Measurements from ENCODE around the gene ISY1. TPM values are rescaled to one million over a fixed set of nuclear protein-coding genes. Genes with fewer than 3 reads are reported as not detected.
"Not testable (repeated sequence)": the region's sequence is repeated elsewhere in the genome, so short reads cannot be mapped to it uniquely, and the experiment has no call there.

Gene ISY1
- polyA plus RNA-seq, 4 donors, result 43.1 to 55.8 (median 48.9) TPM

DNA sequence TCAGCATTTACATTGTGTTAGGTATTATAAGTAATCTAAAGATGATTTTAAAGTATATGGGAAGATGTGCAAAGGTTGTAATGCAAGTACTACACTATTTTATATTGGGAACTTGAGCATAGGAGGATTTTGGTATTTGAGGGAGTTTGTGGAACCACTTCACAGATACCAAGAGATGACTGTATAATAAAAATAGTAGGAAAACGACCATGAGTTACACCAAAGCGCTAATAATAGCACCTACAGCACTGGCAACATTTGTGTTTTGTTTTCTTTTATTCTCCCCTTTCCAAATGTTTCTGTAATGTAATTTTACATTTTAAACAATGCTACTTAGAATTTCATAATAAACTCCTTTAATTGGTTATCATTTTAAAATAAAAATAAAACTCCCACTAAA, 12.3 kb upstream of the ISY1 start:
- no peak for DNase-seq (ENCODE audit: low read depth in 4 of 4, low spot score in 2 of 4)

DNA sequence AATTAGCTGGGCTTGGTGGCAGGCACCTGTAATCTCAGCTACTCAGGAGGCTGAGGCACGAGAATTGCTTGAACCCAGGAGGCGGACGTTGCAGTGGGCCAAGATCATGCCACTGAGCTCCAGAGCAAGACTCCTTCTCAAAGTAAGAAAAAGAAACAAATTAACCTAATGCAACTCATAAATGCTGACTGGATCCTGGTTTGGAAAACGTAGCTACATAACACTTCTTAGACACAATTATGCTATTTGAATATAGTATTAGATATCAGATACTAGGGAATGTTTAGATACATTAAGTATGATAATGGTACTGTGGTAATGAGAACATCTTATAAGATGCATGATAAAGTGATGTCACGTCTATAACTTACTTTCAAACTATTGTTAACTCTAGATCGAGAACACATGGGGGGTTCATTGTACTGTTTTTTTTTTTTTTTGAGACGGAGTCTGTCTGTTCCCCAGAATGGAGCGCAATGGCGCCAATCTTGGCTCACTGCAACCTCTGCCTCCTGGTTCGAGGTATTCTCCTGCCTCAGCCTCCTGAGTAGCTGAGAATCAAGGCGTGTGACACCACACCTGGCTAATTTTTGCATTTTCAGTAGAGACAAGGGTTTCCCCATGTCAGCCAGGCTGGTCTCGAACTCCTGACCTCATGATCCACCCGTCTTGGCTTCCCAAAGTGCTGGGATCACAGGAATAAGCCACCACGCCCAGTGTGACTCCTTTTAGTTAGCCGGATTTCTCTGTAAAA, 5.9 kb upstream of the ISY1 start:
- no peak for DNase-seq (ENCODE audit: low read depth in 4 of 4, low spot score in 2 of 4)

DNA sequence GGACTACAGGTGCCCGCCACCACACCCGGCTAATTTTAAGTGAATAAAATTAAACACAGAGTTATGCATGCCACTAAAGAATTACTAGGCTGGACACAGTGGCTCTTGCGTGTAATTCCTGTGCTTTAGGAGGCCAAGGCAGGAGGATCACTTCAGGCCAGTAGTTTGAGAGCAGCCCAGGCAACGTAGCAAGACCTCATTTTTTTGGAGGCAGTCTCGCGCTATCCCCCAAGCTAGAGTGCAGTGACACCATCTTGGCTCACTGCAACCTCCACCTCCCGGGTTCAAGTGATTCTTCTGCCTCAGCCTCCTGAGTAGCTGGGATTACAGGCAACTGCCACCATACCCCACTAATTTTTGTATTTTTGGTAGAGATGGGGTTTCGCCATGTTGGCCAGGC, 4.7 kb upstream of the ISY1 start:
- not testable (repeated sequence) for DNase-seq (ENCODE audit: low read depth in 4 of 4, low spot score in 2 of 4)

DNA sequence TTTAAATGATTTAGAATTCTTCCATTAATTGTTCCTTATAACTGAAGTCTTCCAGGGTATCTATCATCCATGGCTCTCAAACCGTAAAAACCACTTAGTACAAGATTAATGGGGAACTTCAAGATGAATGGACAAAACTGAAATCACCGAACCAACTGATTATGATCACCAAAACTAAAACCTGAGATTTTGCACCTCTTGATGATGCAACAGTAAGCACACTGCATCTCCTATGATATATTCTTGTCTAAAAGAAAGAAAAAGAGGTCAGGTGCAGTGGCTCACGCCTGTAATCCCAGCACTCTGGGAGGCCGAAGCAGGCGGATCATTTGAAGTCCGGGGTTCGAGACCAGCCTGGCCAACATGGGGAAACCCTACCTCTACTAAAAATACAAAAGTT, 3.6 kb upstream of the ISY1 start:
- DNase-seq (ENCODE audit: low read depth in 4 of 4, low spot score in 2 of 4), result no peak

DNA sequence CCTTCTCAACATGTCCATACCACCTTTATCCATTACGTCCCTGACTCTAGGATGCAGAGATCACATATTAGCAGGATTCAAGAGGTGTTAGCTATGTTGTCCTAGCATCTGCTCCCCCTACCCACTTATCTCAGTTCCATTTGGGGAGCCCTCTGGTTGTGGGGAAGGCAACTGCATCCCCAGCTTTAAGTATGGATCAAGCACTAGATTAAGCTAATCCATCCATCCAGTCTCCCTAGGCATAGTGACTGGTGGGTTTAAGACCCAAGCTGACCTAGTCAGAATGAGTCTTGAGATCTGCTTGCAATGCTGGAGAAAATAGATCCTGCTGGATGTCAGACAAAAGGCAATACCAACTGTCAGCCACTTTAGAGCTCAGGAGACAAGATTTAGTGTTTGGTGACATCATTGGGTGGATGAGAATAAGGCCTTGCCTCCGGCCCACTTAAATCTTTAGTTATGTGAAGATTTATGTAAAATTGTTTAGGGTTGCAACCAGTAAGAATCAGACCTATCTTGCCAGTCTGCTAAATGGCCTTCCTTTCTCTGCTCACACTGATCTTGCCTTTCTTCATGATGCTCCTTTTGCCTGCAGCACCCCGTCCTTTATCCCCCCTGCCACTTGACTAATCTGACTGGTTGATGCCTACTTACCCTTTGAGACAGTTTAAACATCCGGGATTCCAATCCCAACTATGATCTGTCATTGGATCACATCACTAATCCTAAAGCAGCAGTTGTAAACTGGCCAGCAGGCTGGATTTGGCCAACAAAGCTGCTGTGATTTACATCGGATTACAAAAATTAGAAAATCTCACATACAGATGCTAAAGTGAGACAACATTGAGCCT, 2.1 kb upstream of the ISY1 start:
- DNase-seq (ENCODE audit: low read depth in 4 of 4, low spot score in 2 of 4), result no peak

DNA sequence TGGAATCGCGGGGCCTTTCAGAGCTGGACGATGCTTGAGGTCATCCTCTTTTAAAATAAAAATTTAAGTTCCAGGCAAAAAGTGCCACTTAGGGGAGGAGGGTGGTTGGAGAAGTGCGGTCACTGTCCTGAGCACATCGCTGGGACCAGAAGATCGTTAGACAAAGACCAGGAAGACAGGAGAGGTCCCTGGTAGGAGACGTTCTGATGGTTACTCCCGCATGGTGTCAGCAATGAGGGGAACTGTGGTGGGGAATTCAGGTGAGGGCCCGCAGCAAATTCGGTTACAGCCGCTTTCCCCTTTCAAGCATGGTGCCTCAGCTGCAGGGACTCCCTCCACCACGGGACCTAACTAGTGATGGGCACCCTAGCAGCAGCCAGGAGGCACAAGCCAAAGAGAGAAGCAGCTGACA, 1.0 kb upstream of the ISY1 start:
- DNase-seq (ENCODE audit: low read depth in 4 of 4, low spot score in 2 of 4), result no peak

DNA sequence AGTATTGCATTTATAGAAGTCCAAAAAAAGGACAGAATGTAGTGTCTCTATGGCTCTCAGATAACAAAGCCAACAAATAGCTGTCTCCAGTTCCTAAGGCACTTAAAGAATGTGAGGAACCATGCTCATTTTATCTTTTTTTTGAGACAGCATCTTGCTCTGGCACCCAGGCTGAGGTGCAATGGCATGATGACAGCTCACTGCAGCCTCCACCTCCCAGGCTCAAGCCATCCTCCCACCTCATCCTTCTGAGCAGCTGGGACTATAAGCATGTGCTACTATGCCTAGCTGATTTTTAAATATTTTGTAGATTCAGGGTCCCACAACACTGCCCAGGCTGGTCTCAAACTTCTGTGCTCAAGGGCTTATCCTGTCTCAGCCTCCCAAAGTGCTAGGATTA, 16.1 kb downstream of the ISY1 start:
- no peak for DNase-seq (ENCODE audit: low read depth in 4 of 4, low spot score in 2 of 4)

DNA sequence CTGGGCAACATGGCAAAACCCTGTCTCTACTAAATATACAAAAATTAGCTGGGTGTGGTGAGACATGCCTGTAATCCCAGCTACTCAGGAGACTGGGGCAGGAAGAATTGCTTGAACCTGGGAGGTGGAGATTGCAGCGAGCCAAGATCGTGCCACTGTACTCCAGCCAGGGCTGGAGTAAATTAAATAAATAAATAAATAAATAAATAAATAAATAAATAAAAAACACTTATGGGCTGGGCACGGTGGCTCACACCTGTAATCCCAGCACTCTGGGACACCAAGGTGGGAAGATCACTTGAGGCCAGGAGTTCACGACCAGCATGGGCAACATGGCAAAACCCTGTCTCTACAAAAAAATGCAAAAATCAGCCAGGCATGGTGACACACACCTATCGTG, 19.9 kb downstream of the ISY1 start:
- not testable (repeated sequence) for DNase-seq (ENCODE audit: low read depth in 4 of 4, low spot score in 2 of 4)

DNA sequence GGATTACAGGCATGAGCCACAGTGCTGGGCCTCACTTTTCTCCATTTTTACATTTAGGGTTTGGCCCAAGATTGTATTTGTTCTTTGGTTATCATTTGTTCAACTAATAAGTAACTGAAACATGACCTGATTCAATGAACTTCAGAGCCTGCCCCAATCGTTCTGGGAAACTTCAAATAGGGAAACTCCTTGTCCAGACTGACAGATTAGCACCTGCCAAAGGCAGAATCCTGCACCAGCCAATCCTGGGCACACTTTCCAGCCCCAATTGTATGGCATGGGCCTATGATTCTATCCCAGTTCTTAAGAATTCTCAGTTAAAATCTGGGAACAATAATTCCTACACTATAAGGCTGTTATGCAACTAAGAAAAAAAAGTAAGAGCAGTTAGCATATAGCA, 21.0 kb downstream of the ISY1 start:
- no peak for DNase-seq (ENCODE audit: low read depth in 4 of 4, low spot score in 2 of 4)

DNA sequence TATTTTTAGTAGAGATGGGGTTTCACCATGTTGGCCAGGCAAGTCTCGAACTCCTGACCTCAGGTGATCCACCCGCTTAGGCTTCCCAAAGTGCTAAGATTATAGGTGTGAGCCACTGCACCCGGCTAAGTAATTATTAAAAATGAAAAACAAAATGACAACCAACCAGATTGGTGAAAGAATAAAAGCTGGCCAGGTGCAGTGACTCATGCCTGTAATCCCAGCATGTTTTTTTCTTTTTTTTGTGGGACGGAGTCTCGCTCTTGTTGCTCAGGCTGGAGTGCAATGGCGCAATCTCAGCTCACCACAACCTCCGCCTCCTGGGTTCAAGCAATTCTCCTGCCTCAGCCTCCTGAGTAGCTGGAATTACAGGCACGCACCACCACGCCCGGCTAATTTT, 24.6 kb downstream of the ISY1 start:
- not testable (repeated sequence) for DNase-seq (ENCODE audit: low read depth in 4 of 4, low spot score in 2 of 4)

DNA sequence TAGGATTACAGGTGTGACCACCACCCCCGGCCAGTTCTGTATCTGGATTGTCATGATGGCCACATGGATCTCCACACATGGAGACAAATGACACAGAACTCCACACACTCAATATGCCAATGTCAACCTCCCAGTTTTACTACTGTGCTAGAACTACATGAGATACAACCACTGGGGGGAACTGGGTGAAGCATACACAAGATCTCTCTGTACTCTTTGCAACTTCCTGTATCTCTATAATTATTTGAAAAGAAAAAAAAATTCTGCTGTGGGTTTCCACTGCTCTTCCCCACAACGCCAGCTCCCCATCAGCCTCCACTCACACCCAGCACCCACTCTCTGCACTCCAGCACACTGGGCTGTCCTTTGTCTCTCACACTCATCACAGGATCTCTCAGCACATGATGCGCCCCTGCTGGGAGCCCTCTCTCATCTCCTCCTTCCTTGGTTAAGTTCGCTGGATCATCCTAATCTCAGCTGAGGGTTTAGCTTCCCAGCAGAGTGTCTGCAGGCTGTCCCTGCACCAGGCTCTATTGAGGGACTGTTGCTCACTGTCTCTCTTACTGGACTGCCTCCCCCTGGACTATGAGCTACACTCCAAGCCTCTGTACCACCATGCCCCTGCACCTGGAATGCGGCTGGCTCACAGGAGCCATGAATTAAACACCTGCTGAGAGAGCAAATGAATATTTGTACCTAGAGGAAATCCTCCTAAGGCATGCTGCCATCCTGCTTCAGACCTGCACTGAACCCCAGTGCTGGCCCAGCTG, 28.6 kb downstream of the ISY1 start:
- no peak for DNase-seq (ENCODE audit: low read depth in 4 of 4, low spot score in 2 of 4)

DNA sequence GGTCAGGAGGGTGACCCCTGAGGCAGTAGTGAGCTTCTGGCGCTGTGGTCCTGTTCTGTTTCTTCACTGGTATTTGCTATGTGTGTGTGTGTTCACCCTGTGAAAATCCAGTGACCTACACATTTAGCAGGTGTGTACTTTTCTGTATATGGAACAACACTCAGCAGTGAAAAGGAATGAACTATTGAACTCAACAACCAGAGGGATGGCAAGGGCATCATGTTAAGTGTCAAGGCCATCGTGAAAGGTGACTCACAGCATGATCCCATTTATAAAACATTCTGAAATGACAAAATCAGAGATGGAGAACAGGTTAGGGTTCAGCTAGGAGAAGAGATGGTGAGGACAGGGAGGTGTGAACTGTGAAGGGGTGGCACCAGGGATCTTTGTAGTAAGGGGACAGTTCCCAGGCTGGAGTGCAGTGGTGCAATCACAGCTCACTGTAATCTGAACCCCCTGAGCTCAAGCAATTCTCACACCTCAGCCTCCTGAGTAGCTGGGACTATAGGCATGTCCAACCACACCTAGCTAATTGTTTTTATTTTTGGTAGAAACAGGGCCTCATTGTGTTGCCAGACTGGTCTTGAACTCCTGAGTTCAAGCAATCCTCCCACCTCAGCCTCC, 29.3 kb downstream of the ISY1 start:
- DNase-seq (ENCODE audit: low read depth in 4 of 4, low spot score in 2 of 4), result no peak

DNA sequence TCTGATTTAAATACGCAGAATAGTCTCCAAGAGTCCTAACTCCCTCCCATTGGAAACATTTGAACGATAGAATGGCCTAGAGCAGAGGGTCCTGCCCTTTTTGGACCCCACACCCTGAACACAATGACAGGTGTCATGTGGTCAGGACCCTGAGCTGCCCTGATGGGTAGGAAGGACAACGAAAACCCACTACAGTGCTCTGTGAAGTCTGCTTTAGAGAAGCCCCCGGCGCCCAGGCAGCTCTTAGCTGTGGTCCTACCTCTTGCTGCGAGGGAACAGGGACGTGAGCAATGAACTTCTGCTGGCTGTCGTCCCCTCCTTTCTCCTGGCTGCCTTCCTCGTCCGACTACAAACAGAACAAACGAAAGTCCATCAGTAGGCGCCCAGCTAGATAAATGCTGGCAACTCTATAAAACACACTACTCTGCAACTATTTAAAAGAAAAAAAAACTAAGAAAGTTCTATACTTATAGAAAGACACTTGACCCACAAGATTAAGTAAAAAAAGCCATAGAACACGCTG, 30.5 kb downstream of the ISY1 start:
- DNase-seq (ENCODE audit: low read depth in 4 of 4, low spot score in 2 of 4), result no peak

DNA sequence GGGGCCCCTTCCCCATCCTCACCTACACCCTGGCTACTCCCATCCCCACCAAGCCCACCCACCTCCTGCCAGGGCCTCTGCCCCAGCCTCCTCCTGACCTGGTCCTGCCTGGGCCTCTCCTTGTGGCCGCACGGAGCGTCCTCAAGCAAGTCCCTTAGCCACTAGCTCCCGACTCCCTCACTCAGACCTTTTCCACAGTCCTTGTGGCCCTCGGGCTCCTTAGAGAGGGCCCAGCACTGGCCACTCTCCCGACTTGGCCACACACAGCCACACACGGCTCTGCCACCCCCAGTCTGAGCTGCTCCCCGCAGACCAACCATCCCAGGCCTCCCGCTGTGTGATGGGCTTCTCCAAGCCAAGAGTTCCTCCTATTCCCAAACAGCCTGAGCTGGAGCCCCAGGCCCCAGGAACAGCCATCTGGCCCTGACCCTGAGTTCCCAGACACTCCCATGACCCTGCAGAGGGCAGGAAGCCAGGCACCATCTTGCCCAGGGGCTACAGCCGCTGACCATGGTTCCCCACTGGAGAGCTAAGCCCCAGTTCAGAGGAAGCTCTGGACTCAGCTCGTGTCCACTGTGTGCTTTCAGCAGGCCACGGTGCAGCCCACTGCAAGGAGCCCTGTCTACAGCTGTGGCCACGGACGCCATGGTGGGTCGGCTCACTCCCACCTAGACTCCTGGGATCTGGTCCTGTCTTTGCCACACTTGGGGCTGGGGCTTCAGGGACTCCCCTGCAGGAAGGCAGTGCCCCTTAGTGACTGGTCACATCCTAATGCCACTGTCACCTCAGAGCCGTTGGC, 32.3 kb downstream of the ISY1 start:
- DNase-seq (ENCODE audit: low read depth in 4 of 4, low spot score in 2 of 4), result no peak

DNA sequence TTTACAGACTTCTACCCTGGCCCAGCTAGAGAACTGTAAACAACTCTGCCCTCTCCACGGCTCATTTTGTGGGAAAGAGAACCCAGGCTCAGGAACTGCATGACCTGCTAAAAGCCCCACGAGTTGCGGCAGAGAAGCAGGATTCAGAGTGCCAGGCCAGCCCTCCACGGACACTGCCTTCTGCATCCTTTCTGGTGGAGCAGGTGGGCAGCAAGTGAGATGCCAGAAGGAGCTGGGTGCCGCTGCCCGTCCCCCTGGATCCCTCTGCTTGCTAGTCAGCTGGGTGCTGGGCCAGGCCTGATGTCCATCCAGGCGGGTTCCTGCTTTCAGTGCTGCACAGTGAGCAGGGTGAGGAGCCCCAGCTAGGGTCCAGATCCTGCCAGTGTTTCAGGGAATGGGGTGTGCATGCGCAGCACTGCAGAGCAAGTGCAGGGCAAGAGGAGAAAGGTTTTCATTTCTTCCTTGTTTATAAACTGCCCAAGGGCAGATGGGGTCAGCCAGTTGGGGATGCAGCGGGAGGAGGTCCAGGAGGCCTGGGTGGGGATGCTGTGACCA, 34.1 kb downstream of the ISY1 start:
- DNase-seq (ENCODE audit: low read depth in 4 of 4, low spot score in 2 of 4), result no peak

DNA sequence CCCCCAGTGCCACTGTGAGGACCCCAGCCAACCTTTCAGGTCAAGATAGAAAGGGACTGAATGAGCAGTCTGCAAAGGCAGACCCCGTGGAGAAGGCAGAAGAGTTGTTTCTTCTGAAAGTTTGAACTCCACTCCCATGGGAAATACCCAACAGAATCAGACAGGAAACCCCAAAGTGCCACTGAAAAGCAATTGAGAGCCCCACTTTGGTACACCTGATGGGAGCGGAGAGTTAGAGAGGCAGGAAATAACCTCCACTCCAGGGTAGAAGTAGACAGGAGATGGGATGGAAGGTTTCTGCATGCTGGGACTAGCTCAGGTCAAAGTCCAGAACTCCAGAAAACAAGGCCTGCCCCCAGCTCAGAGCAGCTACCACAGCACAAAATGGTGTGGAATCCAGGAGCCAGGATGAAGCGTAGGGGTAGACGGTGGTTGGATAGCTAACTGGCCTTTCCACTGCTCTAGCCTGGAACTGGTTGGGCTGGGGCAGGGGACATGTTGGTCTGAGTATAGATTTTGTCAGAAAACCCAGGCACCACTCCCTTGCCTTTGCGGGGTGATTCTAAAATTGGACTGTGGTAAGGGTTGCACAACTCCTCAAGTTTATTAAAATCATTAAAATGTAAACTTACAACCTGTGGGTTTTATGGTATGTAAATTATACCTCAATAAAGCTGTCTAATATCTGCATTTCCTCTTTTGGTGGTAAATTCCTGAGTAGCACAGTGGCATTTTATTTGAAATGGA, 37.4 kb downstream of the ISY1 start:
- no peak for DNase-seq (ENCODE audit: low read depth in 4 of 4, low spot score in 2 of 4)

DNA sequence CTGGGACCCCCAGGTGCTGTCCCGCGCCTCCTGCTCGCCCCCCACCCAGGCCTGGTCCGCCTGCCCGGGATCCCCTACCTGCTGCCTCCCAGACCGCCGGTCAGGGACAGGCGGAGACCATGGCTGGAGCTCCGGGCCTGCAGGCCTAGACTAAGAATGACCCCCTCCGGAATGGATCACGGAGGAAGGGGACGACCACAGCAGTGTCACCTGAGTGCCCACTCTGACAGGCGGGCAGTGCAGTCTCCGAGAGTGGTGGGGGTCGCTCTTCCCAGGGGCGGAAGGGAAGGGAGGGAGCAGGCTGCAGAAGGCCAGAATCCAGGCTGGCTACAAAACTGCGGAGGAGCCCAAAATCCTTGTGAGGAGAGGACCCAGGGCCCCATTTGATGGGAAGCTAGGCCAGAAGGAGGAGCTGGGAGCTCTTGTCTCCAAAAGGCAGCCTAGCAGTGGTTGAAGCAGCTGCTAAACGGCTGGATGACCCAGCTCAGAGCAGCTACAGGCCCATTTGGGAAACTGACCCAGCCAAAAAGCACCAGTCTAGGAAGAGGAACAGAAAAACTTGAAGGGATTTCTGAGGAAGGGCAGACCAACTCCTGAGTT, 38.4 kb downstream of the ISY1 start:
- no peak for DNase-seq (ENCODE audit: low read depth in 4 of 4, low spot score in 2 of 4)

DNA sequence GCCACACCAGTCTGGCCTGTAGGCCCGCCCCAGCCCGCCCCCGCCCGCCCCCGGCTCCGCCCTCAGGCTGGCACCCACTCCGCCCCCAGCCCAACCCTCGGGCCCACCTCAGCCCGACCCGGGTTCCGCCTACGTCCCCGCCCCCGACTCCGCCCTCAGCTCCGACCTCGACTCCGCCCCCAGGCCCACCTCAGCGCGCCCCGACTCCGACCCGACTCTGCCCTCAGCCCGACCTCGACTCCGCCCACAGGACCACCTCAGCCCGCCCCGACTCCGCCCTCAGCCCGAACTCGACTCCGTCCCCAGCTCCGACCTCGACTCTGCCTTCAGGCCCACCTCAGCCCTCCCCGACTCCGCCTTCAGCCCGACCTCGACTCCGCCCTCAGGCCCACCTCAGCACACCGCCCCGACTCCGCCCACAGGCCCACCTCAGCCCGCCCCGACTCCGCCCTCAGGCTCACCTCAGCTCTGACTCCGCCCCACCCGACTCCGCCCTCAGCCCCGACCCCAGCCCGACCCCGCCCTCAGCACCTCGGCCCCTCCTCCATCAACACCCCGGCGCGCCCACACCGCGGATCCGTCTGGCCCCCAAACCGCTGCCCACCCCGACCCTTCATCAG, 39.0 kb downstream of the ISY1 start, which contains the start of gene RAB43:
Gene RAB43 (minus strand): TSS at position 13 of the 620 bp plus-strand sequence. CDS start 315 bp downstream, outside the sequence.
- peak; percentile 78 to 88 (median 82) for DNase-seq (ENCODE audit: low read depth in 4 of 4, low spot score in 2 of 4)

All from left renal cortex interstitium (tissue), 4 donors.